Temporal lobe (tissue), 1 donor: ENCODE results near the gene SOCS2. TPM values are rescaled to one million over a fixed set of nuclear protein-coding genes. Genes with fewer than 3 reads are reported as not detected.

Experiments used
- total RNA-seq: library from RNA; depleted of rRNA; stranded (reverse); fragments of >200 nt; gene quantifications from one replicate; pipeline ENCODE4 v1.2.3, GENCODE V29; 2014

The SOCS2 gene
- total RNA-seq, 1 donor from 2014 or later: 50.2 TPM

Other genes starting within 250 kb of the SOCS2 start
- gene NUDT4, start 194.8 kb upstream of the SOCS2 start, total RNA-seq: 93.4 TPM
- gene UBE2N, start 130.7 kb upstream of the SOCS2 start, total RNA-seq: 104 TPM
- gene MRPL42, start 105.2 kb upstream of the SOCS2 start, total RNA-seq: 72.8 TPM
- 10.3 TPM for gene CRADD, start 104.7 kb downstream of the SOCS2 start, total RNA-seq